ENCODE results near the gene ADAMTS1. TPM values are rescaled to one million over a fixed set of nuclear protein-coding genes. Genes with fewer than 3 reads are reported as not detected.

The ADAMTS1 gene
- total RNA-seq, 1 donor from 2014 or later = 122 TPM

DNA sequence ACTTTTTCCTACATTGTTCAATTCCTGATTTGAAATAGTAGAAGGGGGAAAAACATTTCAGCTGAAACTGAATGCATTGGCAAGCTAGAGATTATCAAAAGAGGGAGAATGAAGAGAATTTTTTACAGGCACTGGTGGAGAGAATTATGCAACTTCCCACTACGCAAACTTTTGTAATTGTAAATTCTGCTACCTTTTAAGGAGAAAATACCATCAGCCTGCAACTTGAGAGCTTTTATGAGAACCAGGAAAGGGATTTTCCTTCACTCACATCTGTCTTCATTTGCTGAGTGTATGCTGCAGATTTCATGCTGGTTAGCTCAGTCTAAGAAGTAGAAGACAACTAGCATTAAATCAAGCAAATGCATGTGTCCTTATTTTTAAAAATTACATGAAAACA is 43.7 kb downstream of the ADAMTS1 start:
- no peaks in the 10 kb centered on the region for H3K9me3 ChIP-seq
- H3K27ac ChIP-seq = peak overlapping the region; percentile 34
- no peaks in the 10 kb centered on the region for H3K36me3 ChIP-seq
- intact Hi-C loops (cut with DNase I) = no loop called here
- peaks cover 10% of the 10 kb centered on the region for H3K4me1 ChIP-seq
- no peak for DNase-seq
- TF ChIP-seq, protein P1, sequence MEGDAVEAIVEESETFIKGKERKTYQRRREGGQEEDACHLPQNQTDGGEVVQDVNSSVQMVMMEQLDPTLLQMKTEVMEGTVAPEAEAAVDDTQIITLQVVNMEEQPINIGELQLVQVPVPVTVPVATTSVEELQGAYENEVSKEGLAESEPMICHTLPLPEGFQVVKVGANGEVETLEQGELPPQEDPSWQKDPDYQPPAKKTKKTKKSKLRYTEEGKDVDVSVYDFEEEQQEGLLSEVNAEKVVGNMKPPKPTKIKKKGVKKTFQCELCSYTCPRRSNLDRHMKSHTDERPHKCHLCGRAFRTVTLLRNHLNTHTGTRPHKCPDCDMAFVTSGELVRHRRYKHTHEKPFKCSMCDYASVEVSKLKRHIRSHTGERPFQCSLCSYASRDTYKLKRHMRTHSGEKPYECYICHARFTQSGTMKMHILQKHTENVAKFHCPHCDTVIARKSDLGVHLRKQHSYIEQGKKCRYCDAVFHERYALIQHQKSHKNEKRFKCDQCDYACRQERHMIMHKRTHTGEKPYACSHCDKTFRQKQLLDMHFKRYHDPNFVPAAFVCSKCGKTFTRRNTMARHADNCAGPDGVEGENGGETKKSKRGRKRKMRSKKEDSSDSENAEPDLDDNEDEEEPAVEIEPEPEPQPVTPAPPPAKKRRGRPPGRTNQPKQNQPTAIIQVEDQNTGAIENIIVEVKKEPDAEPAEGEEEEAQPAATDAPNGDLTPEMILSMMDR (IDR thresholded peaks at IDR 0.05) = no peak
- H3K27me3 ChIP-seq = no peaks in the 10 kb centered on the region
- no peak for ATAC-seq
- no peak overlapping the region for H3K4me3 ChIP-seq

DNA sequence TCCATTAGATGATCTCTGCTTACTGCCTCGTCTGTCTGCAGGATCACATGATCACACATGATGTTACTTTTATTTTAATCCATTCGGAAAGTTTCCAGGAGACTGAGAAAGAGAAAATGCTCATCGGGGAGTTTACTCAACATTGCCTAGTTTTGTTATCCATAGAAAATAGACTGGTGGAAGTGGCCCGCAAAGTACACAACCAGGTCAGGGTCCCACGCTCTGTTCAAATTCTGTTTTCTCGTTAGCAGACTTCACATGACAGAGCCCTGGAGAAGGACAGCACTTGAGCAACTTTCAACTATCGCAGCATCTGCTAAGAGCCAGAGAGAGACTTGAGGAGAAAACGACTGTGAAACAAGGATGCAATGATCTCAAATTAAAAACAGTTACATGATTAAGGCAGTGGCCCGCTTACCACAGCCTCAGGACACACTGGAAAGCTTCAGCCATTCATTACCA is 44.2 kb downstream of the ADAMTS1 start:
- Histone ChIP-seq H3K27me3 (no peaks in the 10 kb centered on the region), H3K4me1 (peaks cover 10% of the 10 kb centered on the region), H3K36me3 (no peaks in the 10 kb centered on the region), H3K4me3 (no peak overlapping the region), H3K9me3 (no peaks in the 10 kb centered on the region), H3K27ac (peak overlapping the region; percentile 34)
- ATAC-seq (no peak), DNase-seq (no peak)
- intact Hi-C loops (cut with DNase I) = no loop called here
- TF ChIP-seq, protein P1 (IDR thresholded peaks at IDR 0.05) = no peak

DNA sequence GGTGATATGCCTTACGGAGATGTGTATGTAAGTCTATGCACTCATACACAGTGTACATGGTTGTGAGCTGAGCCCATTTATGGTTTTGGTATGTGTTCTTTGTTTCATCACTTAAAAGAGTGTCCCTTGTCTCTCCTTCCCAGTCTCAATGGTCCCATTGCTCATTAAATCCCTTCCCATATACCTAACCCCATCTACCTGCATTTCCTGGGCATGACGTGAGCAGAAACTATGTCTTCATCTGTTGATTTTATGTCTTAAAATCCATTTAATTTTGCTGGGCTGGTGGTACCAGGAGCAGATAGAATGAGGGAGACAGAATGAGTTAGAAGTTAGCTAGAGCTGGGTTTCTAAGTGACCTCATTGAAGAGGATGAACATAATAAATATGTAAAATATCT is 44.8 kb downstream of the ADAMTS1 start:
- no peak overlapping the region for H3K27ac ChIP-seq
- no peaks in the 10 kb centered on the region for H3K27me3 ChIP-seq
- H3K36me3 ChIP-seq = no peaks in the 10 kb centered on the region
- TF ChIP-seq, protein P1 (IDR thresholded peaks at IDR 0.05) = no peak
- intact Hi-C loops (cut with DNase I) = no loop called here
- no peaks in the 10 kb centered on the region for H3K9me3 ChIP-seq
- DNase-seq (no peak), ATAC-seq (no peak)
- peaks cover 10% of the 10 kb centered on the region for H3K4me1 ChIP-seq
- no peak overlapping the region for H3K4me3 ChIP-seq

DNA sequence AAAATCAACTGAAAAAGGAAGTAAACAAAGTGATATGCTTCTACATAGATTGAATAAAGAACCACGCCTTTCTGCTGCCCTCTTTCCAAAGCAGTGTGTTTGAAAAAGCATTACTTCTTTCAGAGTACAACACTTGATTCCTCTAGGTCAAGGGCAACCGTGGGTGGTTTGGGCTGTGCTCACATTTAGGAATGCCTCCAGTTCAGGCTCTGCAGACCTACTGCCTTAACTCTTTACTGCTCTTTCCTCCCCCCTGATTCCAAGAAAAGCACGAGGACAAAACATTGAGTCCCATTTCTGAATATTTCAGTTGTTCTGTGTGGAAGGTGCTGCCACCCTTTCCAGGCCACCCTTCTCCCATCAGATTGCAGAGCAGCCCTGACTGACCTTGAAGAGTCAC is 45.2 kb downstream of the ADAMTS1 start:
- H3K4me1 ChIP-seq = peaks cover 10% of the 10 kb centered on the region
- intact Hi-C loops (cut with DNase I) = no loop called here
- TF ChIP-seq, protein P1 (IDR thresholded peaks at IDR 0.05) = no peak
- H3K27ac ChIP-seq = no peak overlapping the region
- no peaks in the 10 kb centered on the region for H3K9me3 ChIP-seq
- ATAC-seq (peak; percentile 68), DNase-seq (no peak)
- no peaks in the 10 kb centered on the region for H3K36me3 ChIP-seq
- H3K27me3 ChIP-seq = no peaks in the 10 kb centered on the region
- no peak overlapping the region for H3K4me3 ChIP-seq

DNA sequence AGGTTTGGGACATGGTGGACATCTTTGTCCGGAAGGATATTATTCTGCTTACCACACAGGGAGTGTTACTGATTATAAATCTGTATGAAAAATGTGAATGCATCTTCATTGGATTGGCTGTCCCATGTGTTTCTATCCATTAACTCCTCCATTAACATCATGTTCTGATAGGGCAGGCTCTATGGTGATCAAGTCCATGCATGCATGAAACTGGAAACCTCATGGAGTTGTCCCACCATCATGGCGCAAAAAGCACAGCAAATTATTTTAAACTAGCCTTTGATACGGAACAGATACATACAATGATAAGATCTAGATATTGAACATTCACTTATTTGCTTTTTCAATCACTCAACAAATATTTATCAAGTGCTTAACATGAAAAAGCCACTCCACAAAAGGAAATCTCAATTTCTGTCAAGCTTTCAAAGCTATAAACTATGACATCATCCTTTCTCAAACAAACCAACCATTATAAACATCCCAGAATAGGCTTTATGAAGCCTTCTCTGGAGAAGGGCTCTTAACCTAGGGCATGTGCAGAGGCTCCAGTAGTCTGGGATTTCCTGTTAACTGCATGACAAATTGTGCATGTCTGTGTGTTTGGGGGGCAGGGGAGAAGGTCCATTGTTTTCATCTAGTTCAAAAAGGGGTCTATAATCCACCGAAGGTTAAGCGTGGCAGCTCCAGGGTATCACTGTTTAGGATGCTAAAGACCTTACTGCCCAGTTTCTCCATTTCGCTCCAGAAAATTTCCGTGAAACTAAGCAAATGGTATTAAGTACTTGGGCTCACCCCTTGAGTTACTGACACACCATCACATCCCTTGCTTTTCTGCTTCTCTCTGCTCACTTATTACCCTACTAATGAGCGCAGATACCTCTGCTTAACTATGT is 46.1 kb downstream of the ADAMTS1 start:
- Histone ChIP-seq H3K9me3 (no peaks in the 10 kb centered on the region), H3K27me3 (no peaks in the 10 kb centered on the region), H3K27ac (no peak overlapping the region), H3K4me1 (peaks cover 10% of the 10 kb centered on the region), H3K4me3 (no peak overlapping the region), H3K36me3 (no peaks in the 10 kb centered on the region)
- DNase-seq (no peak), ATAC-seq (peak; percentile 75)
- intact Hi-C loops (cut with DNase I) = no loop called here
- TF ChIP-seq, protein P1 (IDR thresholded peaks at IDR 0.05) = no peak

All from upper lobe of right lung (tissue), 1 donor.